HepG2 (cell line): ENCODE results near the gene ZMIZ1. TPM values are rescaled to one million over a fixed set of nuclear protein-coding genes. Genes with fewer than 3 reads are reported as not detected.

Experiments
- ELF3 ChIP-seq: IDR thresholded peaks from 2 replicates; pipeline ENCODE4 v1.6.1; 2016; ENCODE audit warnings: missing genetic modification reagents, missing compliant biosample characterization
- HES4 ChIP-seq: sonication (generic); formaldehyde crosslinking; IDR thresholded peaks from 2 replicates; pipeline ENCODE4 v1.9.0; 2021; ENCODE audit warnings: mild to moderate bottlenecking, missing genetic modification reagents, borderline replicate concordance
- MAX ChIP-seq: IDR thresholded peaks from 2 replicates; pipeline ENCODE4 v1.6.1; 2012; ENCODE audit warnings: inconsistent platforms
- PRDM10 ChIP-seq: sonication (generic); formaldehyde crosslinking; IDR thresholded peaks from 2 replicates; pipeline ENCODE4 v1.4.0; 2020; ENCODE audit warnings: low read depth, missing genetic modification reagents
- SP5 ChIP-seq: IDR thresholded peaks from 2 replicates; pipeline ENCODE4 v1.6.1; 2016; ENCODE audit warnings: low read depth, borderline replicate concordance
- U2AF1 ChIP-seq: fragments of 200-400 bp; formaldehyde crosslinking; optimal IDR thresholded peaks from 2 replicates; pipeline ENCODE3; 2017; ENCODE audit warnings: mild to moderate bottlenecking, low read depth, low read length
- ZBTB21 ChIP-seq: sonication (generic); formaldehyde crosslinking; IDR thresholded peaks from 2 replicates; pipeline ENCODE4 v1.4.0; 2020; ENCODE audit warnings: missing genetic modification reagents
- ZFYVE20 ChIP-seq: sonication (generic); formaldehyde crosslinking; IDR thresholded peaks from 2 replicates; pipeline ENCODE4 v1.8.0; 2023; ENCODE audit warnings: low read depth, mild to moderate bottlenecking, moderate library complexity, missing genetic modification reagents, borderline replicate concordance
- ZNF280D ChIP-seq: sonication (generic); formaldehyde crosslinking; IDR thresholded peaks from 2 replicates; pipeline ENCODE4 v1.5.1; 2020; ENCODE audit warnings: mild to moderate bottlenecking, missing genetic modification reagents
- ZNF432 ChIP-seq: sonication (generic); formaldehyde crosslinking; IDR thresholded peaks from 2 replicates; pipeline ENCODE4 v1.5.0; 2020; ENCODE audit warnings: missing genetic modification reagents, mild to moderate bottlenecking, borderline replicate concordance
- ZNF605 ChIP-seq: sonication (generic); formaldehyde crosslinking; IDR thresholded peaks from 2 replicates; pipeline ENCODE4 v1.8.0; 2022; ENCODE audit warnings: mild to moderate bottlenecking, missing genetic modification reagents
- ZNF646 ChIP-seq: sonication (generic); formaldehyde crosslinking; IDR thresholded peaks from 2 replicates; pipeline ENCODE4 v1.9.0; 2021; ENCODE audit warnings: mild to moderate bottlenecking, missing genetic modification reagents
- polyA plus RNA-seq, 8 experiments: library from polyadenylated mRNA; depleted of rRNA in 3 of 8; stranded (reverse) in 7 of 8; unstranded in 1 of 8; fragments of >200 nt; fragmentation: Illumina TruSeq in 4 of 8; extraction: Trizol in 4 of 8; gene quantifications; 2 replicates each; pipeline versions ENCODE4 v1.2.1 to v1.2.3, GENCODE V29; 2011 to 2016; ENCODE audit warnings: low read depth in 4 of 8, missing spikeins in 1 of 8, mixed read lengths in 1 of 8; ENCODE audit not compliant: insufficient read depth in 1 of 8
- total RNA-seq, 5 experiments: library from RNA; depleted of rRNA; stranded (reverse); fragments of >200 nt; fragmentation: Illumina TruSeq; extraction: Trizol; gene quantifications; 2 replicates each; pipeline ENCODE4 v1.2.3, GENCODE V29; 2016; ENCODE audit warnings: low read depth in 1 of 5

ZMIZ1 gene
- total and polyA plus RNA-seq, 2 of the 13 experiments (the other 11 are each of a cell fraction or from before 2014, with no cell fraction given): 5.3 to 10.2 TPM

- TF ChIP-seq ZNF280D (CRISPR knock-in tag) (no peak), MAX (peak; percentile 91), ZNF432 (CRISPR knock-in tag) (no peak), ZFYVE20 (CRISPR knock-in tag) (no peak), ZNF605 (CRISPR knock-in tag) (no peak), SP5 (peak; percentile 93), PRDM10 (peak; percentile 52; the same call in 1 of the 2 replicates), ZNF646 (CRISPR knock-in tag) (no peak), U2AF1 (no peak), ZBTB21 (CRISPR knock-in tag) (no peak), ELF3 (CRISPR knock-in tag) (peak; percentile 74; the same call in 1 of the 2 replicates), HES4 (no peak)
Observed at GRCh38 chr10:79058899-79059841, 9.6 kb upstream of the ZMIZ1 start (continued).
